NCI-H128 (cell line): ENCODE results near the gene OR5H2.
"Not testable (repeated sequence)": the region's sequence is repeated elsewhere in the genome, so short reads cannot be mapped to it uniquely, and the experiment has no call there.

ENCODE experiments used
- DNase-seq: peaks from one replicate; lab custom pipeline; 2025; ENCODE audit not compliant: unreplicated experiment; lab: John Stamatoyannopoulos, UW

The OR5H2 gene

GRCh38 chr3:98282205-98282604 lies at the start of gene OR5H2:
Gene OR5H2 (plus strand): TSS chr3:98282505. CDS start chr3:98282903, 398 bp downstream.
- DNase-seq, result no peak

GRCh38 chr3:98233468-98233867 lies 48.8 kb upstream of the OR5H2 start:
- no peak for DNase-seq

- no peak for DNase-seq
Measured at GRCh38 chr3:98240131-98240530, 42.2 kb upstream of the OR5H2 start.

- DNase-seq, result no peak
Measured at GRCh38 chr3:98242155-98242554, 40.1 kb upstream of the OR5H2 start.

- DNase-seq, result no peak
Measured at GRCh38 chr3:98243843-98244242, 38.5 kb upstream of the OR5H2 start.

GRCh38 chr3:98246142-98246541 lies 36.2 kb upstream of the OR5H2 start:
- DNase-seq, result no peak

GRCh38 chr3:98256026-98256425 lies 26.3 kb upstream of the OR5H2 start:
- DNase-seq, result not testable (repeated sequence)

GRCh38 chr3:98259707-98260106 lies 22.6 kb upstream of the OR5H2 start:
- DNase-seq, result no peak

GRCh38 chr3:98262046-98262445 lies 20.3 kb upstream of the OR5H2 start:
- DNase-seq, result no peak

- DNase-seq, result no peak
Measured at GRCh38 chr3:98263944-98264343, 18.4 kb upstream of the OR5H2 start, which contains the start of gene OR5H6. Gene OR5H6 (plus strand): TSS chr3:98264244. CDS start chr3:98264333, 89 bp downstream.

- DNase-seq, result no peak
Measured at GRCh38 chr3:98269846-98270245, 12.5 kb upstream of the OR5H2 start.

- DNase-seq, result no peak
Measured at GRCh38 chr3:98272126-98272525, 10.2 kb upstream of the OR5H2 start.

GRCh38 chr3:98274914-98275313 lies 7.4 kb upstream of the OR5H2 start:
- no peak for DNase-seq

- no peak for DNase-seq
Measured at GRCh38 chr3:98290916-98291315, 8.6 kb downstream of the OR5H2 start.

GRCh38 chr3:98291332-98291957 lies 9.1 kb downstream of the OR5H2 start:
- DNase-seq, result no peak

GRCh38 chr3:98322101-98322500 lies 39.8 kb downstream of the OR5H2 start:
- no peak for DNase-seq

- DNase-seq, result no peak
Measured at GRCh38 chr3:98322686-98323085, 40.4 kb downstream of the OR5H2 start.

GRCh38 chr3:98323425-98323824 lies 41.1 kb downstream of the OR5H2 start:
- no peak for DNase-seq

- no peak for DNase-seq
Measured at GRCh38 chr3:98325055-98325454, 42.8 kb downstream of the OR5H2 start.

- no peak for DNase-seq
Measured at GRCh38 chr3:98326105-98326893, 44.0 kb downstream of the OR5H2 start.

- no peak for DNase-seq
Measured at GRCh38 chr3:98326945-98327344, 44.6 kb downstream of the OR5H2 start.

GRCh38 chr3:98328933-98329332 lies 46.6 kb downstream of the OR5H2 start:
- no peak for DNase-seq
